Stimulated activated CD8-positive, alpha-beta memory T cell treated with anti-CD3 and anti-CD28 coated beads, Interleukin-2, amount 100 ng/mL, for 48 hours (primary cell): Measurements from ENCODE around the gene YIPF5.

Source experiments
- DNase-seq, 2 donors: peaks; one replicate each; pipeline ENCODE4 v3.0.0-alpha.2; 2020; ENCODE audit warnings: low read depth in 2 of 2

YIPF5 gene

DNA sequence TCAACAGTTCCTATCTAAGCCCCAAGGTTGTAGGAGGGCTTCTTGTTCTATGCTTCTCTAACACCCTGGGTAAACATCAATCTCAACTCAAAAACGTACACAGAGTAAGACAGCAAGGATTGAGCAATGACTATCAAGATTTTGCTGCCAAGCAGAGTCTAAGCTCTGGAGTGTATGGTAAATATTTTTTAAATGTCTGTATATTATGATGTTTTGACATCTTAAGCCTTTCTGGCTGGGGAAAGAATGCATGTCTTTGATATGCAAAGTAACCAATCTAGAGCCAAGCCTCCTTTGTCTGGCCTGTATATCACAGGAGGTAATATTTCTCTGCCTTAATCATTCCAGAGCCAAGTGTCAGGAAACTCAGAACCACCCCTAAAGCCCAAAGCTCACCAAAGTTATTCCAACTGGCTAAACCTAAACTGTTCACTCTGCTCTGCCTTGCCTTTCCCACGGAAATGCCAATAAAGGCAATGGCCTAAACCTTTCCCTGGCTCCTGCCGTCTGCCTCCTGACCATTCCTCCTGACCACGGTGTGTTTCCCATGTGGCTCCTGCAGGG, 45.2 kb downstream of the YIPF5 start:
- no peak for DNase-seq

DNA sequence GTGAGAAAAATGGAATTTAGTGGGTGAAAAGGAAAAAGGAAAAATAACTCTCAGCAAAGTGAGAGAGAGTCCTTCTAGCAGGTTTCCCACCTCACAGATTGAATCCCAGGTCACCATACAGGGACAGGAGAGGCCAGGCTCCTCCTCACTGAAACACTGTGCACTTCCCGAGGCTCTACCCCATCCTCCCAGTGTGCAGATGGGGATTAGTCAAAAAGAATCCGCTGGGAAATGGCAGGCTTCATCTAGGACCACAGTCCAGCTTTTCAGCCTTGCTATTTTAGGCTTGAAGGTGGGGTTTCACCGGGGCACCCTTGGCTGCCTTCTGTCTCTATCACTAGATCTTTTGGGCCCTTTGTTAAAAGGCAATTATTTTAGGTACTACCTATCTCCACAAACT, 47.8 kb downstream of the YIPF5 start:
- DNase-seq: no peak

DNA sequence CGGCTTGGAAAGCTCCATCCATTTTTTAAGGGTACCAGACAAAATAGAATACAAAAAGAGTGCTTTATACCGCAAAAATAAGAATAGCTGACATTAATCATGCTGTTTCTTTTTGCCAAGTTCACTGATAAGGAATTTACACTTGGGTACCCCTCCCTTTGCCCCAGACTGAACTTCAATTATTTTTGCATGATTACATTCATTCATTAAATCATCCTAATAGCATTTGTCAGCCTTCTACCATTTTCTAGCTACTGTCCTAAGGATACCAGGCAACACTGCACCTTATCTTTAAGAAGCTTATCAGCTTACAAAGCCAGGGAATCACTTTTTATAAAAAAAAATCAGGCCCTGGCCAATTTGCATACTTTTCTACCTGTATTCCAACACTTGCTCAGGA, 48.4 kb downstream of the YIPF5 start:
- DNase-seq: no peak

DNA sequence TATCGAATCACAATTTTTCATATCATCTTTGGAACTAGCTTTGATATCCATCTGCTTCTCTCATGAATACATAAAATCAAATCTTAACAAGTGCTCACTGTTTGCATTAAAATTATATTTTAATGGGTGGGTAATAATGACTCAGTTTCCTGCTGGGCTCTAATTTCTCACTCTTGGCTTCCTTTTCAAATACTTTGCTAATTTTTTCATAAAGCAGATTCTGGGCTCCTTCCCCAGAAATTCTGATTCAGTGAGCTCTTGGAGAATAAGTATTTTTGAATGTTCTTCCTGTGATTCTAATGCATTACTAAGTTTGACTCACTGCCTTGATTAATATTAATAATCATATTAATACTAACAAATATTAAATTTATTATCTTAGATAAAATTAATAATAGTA, 48.9 kb downstream of the YIPF5 start:
- DNase-seq: no peak

DNA sequence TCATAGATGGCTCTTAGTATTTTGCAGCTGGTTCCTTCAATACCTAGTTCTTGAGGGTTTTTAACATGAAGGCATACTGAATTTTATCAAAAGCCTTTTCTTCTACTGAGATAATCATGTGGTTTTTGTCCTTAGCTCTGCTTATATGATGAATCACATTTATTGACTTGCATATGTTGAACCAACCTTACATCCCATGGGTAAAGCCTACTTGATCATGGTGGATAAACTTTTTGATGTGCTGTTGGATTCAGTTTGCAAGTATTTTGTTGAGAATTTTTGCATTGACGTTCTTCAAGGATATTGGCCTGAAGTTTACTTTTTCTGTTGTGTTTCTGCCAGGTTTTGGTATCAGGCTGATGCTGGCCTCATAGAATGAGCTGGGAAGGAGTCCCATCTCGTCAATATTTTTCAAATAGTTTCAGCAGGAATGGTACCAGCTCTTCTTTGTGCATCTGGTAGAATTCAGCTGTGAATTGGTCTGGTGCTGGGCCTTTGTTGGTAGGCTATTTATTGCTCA, 49.7 kb downstream of the YIPF5 start:
- no peak for DNase-seq

DNA sequence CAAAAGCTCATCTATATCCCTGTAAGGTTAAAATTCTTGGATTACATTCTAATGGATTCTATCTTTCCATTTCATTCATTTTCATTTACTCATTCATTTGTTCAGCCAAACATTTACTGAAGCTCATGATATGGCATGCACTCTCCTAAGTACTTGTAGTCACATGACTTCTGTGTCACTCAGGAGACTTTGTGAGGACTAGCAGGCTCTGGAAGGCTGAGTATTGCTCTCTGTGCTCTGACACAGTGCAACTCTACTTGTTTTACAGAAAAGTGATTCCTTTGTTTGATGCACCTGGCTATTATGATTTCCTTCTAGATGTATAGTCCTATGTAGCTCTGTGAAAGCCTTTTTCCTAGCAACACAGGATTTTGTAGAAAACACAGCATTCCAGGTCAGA, 53.0 kb downstream of the YIPF5 start:
- no peak for DNase-seq

DNA sequence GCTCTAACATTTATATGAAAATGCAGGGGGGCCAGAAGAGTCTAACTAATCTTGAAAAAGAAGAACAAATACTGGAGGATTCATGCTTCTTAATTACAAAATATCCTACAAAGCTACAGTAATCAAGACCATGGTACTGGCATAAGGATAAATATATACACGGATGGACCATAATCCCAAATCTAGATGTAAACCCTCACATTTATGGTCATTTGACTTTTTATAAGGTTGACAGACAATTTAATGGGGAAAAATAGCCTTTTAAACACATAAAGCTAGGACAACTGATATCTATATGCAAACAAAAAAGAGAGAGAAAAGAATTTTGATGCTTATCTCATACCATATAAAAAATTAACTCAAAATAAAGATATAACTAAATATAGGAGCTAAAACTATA, 55.9 kb downstream of the YIPF5 start:
- DNase-seq: no peak
